ENCODE measurements around the gene MBD1. TPM values are rescaled to one million over a fixed set of nuclear protein-coding genes. Genes with fewer than 3 reads are reported as not detected.

MBD1 gene
- total RNA-seq, 2 experiments from 2014 or later, result 84.5 to 85.3 TPM

Other genes starting within 250 kb of the MBD1 start
- gene MYO5B, start 86.4 kb downstream of the MBD1 start, total RNA-seq, result not detected
- under 1 TPM; 0.25 to 0.36 TPM for gene CFAP53, start 15.0 kb downstream of the MBD1 start, total RNA-seq
- gene CXXC1, start 6.2 kb upstream of the MBD1 start, total RNA-seq, result 100 to 1,000 TPM; 100 to 109 TPM
- gene SKA1, start 93.5 kb upstream of the MBD1 start, total RNA-seq, result 10 to 100 TPM; 31.5 to 32.1 TPM